ENCODE data around the gene ARHGEF4.
"Not testable (repeated sequence)": the region's sequence is repeated elsewhere in the genome, so short reads cannot be mapped to it uniquely, and the experiment has no call there.

The ARHGEF4 gene

DNA sequence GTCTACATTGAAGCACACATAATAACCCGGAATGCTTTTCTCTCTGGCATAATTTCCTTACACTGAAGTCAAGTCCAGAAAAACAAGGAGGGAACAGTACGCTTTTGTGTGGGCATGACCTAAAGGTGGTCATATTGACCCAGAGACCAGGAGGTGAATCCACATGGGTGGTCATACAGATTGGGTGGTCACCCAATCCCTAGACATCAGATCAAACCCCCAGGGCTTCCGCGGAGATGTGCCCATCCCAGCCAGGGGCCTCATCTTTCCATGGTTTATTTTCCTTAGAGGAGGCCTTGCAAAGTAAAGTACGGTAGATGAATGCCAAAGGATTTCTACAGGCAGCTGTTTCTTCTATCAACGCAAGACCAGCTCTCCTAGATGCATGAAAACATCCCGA, 217.8 kb downstream of the ARHGEF4 start:
- DNase-seq (ENCODE audit: low read depth): no peak

DNA sequence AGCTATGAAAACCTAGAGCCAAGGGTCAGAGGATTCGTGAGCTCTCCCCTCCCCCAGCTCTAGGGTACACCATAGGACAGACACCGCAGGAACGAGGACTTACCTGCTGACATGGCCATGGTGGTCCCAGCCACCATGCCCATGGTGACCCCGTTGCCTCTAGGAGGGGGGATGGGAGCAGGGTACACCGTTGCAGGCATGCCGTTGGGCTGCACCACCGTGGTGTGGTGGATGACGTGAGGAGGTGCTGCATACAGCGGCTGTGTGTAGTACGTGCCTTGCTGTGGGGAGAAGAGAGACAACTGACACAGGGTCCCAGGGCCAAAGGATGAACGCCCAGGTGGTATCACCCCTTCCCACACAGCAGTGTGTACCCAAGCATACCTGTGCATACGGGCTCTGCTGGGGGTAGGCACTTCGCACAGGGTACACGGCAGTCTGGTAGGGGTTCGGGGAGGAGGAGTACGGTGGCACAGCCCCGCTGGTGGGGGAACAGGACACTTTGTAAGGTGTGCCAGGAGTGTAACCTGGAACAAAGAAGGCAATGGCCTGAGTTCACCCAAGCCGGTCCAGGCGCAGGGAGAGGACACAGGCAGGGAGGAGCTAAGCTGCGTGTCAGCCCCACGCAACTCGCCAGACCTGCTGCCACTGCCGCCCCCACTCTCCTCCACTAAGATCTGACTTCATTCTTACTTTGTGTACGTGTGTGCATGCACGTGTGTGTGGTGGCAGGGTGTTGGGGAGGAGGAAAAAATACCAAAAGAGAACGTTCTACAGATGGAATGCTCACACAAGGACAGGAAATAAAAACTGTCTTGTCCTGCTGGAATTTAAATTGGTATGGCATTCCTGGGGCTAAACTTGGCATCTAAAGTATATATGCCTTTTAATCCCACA, 218.7 kb downstream of the ARHGEF4 start:
- DNase-seq (ENCODE audit: low read depth): peak; percentile 57

- DNase-seq (ENCODE audit: low read depth): no peak
These were observed 219.7 kb downstream of the ARHGEF4 start for GRCh38 chr2:131056204-131056931.

DNA sequence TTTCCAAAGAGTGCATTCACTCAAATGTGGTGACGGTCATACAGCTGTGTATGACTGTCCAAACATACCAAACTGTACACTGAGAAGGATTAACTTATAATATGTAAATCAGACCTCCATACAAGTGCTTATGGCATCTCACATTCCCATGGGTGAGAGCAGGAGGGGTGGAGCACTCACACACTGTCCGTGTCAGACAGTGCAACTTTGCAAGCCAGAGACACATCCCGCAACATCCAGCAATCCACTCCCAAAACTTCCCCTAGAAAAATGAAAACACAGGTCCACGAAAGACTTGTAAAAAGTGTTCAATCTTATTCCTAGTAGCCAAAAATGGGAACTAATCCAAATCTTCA, 220.2 kb downstream of the ARHGEF4 start:
- no peak for DNase-seq (ENCODE audit: low read depth)

- no peak for DNase-seq (ENCODE audit: low read depth)
These were observed 221.6 kb downstream of the ARHGEF4 start for GRCh38 chr2:131058214-131058843.

DNA sequence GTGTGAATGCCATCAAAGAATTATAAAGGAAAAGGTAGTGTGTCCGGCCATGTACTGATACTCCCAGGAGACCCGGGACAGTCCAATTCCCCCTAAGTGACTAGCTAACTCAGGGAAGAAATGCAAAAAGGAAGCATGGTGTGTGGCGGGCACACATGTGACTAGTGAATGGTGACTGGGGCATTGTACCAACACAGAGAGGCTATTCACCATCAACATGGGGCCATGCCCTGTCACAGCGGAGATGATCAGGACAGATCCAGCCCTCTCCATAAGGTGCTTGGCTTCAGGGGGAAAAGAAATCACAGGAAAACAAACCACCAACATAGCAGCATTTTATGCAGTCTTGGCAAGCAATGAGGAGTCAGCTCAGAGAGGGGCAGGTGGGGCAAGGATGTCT, 222.2 kb downstream of the ARHGEF4 start:
- DNase-seq (ENCODE audit: low read depth): no peak

GRCh38 chr2:131063501-131064283, 227.0 kb downstream of the ARHGEF4 start:
- DNase-seq (ENCODE audit: low read depth): no peak

- no peak for DNase-seq (ENCODE audit: low read depth)
These were observed 228.1 kb downstream of the ARHGEF4 start for GRCh38 chr2:131064589-131065512.

GRCh38 chr2:131067465-131068125, 230.9 kb downstream of the ARHGEF4 start:
- DNase-seq (ENCODE audit: low read depth): no peak

GRCh38 chr2:131068172-131068571, 231.5 kb downstream of the ARHGEF4 start:
- DNase-seq (ENCODE audit: low read depth): not testable (repeated sequence)

- not testable (repeated sequence) for DNase-seq (ENCODE audit: low read depth)
These were observed 238.9 kb downstream of the ARHGEF4 start for GRCh38 chr2:131075578-131075977.

DNA sequence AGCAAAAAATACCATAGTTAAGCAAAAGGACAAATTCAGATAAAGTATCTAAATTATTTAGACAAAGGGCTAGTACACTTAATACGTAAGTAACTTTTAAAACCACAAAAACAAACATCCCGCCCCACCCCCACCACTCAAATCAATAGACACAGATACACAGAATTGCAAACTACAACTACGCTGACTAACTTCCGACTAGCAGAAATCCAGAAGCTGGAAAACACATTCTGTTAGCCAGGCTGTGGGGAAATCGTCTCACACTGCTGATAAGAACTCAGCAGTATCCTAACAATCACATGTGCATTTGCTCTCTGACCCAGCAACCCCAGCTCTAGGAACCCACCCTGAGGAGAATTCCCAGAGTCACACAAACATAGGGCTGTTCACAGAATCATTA, 240.0 kb downstream of the ARHGEF4 start:
- no peak for DNase-seq (ENCODE audit: low read depth)

- no peak for DNase-seq (ENCODE audit: low read depth)
These were observed 240.6 kb downstream of the ARHGEF4 start for GRCh38 chr2:131077182-131077846.

- DNase-seq (ENCODE audit: low read depth): no peak
These were observed 241.3 kb downstream of the ARHGEF4 start for GRCh38 chr2:131077966-131078365.

GRCh38 chr2:131079931-131080330, 243.2 kb downstream of the ARHGEF4 start:
- not testable (repeated sequence) for DNase-seq (ENCODE audit: low read depth)

DNA sequence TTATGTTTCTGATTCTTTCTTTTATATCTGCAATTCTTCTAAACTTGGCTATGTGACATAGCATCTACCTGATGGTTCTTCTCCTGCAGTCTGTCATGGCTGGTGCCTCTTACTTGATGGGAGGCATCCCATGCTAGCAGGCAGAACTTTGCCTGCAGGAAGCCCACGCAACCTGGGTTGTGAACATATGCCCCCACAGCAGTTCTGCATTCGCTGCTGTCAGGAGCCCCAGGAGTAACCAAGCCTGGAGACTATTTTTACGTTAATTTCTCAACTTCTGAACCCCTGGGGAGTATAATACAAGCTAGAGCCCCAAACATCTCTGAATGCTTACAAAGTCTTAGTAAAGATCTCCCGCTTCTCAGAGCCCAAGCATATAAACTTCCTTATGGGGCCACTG, 244.5 kb downstream of the ARHGEF4 start:
- DNase-seq (ENCODE audit: low read depth): no peak

GRCh38 chr2:131085646-131086045, 248.9 kb downstream of the ARHGEF4 start:
- DNase-seq (ENCODE audit: low read depth): no peak

DNA sequence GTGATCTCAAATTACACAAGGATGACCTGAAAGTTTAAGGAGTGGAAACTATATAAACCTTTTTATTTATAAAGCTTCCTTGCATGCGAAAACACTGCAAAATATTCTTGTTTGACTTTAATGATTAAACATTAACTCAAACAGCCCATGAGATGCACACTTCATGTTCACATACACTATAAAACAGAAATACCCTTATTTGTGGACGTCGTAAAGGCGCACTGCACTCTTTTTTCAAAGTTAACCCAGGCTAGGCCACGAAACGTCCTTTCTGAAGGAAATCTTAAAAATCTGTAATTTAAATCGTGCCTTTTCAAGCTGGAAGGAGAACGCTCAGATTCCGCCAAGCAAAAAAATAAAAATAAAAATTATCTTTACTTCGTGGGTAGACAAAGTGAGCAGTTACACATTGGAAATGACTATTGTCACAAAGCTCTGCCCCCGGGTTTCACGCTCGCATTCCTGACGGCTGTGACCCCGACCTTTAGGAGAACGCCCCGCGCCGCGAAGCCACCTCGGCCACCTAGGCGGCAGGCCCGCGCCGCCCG, 255.8 kb downstream of the ARHGEF4 start:
- no peak for DNase-seq (ENCODE audit: low read depth)

- peak; percentile 88 for DNase-seq (ENCODE audit: low read depth)
These were observed 256.4 kb downstream of the ARHGEF4 start, which contains the start of gene FAM168B for GRCh38 chr2:131093006-131093695. FAM168B (minus strand) TSS chr2:131093460; CDS start chr2:131082646, 10,814 bp downstream.
